ENCODE data around the gene SRI.

DNA sequence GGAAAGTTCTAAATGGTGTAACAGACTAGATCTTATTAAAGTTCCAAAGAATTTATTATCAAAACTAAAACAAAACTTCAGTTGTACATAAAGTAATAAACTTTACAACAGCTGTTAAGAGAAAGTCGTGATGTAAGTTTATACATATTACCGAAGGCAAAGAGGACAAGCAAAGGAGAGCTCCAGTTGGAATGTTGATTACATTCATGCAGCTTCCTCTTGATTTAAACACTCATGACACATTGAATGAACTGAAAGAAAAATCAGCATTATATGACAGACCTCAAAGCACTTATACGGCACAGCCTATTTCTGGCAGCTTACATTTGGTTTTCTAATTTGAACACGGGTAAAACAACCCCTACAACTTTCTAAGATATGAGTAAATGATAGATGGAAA, 13.6 kb downstream of the SRI start:
- TF ChIP-seq, protein P1, sequence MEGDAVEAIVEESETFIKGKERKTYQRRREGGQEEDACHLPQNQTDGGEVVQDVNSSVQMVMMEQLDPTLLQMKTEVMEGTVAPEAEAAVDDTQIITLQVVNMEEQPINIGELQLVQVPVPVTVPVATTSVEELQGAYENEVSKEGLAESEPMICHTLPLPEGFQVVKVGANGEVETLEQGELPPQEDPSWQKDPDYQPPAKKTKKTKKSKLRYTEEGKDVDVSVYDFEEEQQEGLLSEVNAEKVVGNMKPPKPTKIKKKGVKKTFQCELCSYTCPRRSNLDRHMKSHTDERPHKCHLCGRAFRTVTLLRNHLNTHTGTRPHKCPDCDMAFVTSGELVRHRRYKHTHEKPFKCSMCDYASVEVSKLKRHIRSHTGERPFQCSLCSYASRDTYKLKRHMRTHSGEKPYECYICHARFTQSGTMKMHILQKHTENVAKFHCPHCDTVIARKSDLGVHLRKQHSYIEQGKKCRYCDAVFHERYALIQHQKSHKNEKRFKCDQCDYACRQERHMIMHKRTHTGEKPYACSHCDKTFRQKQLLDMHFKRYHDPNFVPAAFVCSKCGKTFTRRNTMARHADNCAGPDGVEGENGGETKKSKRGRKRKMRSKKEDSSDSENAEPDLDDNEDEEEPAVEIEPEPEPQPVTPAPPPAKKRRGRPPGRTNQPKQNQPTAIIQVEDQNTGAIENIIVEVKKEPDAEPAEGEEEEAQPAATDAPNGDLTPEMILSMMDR (IDR thresholded peaks at IDR 0.05): no peak
- no peak for TF ChIP-seq POLR2A (IDR thresholded peaks at IDR 0.05)

Measured in uterus (tissue), 2 donors.